Cardiac fibroblast (primary cell): ENCODE measurements around the gene WDR44.

Experiments
- DNase-seq, 2 donors: peaks; one replicate each; pipeline versions ENCODE4 v3.0.0 to v3.0.0-alpha.2; 2010; ENCODE audit warnings: low read depth in 2 of 2
- H3K4me3 ChIP-seq, 2 donors: replicated peaks in 1 of 2; 1 replicate in 1 of 2; 2 replicates in 1 of 2; pipeline ENCODE4 v1.5.1; 2011; ENCODE audit warnings: low read depth in 2 of 2, low read length in 2 of 2, mild to moderate bottlenecking in 2 of 2, moderate library complexity in 1 of 2
- TF ChIP-seq, protein P1 (sequence below): IDR thresholded peaks from one replicate; pipeline ENCODE4 v1.5.1; 2011; ENCODE audit warnings: low read depth, mild to moderate bottlenecking, low read length, inconsistent platforms

The WDR44 gene

DNA sequence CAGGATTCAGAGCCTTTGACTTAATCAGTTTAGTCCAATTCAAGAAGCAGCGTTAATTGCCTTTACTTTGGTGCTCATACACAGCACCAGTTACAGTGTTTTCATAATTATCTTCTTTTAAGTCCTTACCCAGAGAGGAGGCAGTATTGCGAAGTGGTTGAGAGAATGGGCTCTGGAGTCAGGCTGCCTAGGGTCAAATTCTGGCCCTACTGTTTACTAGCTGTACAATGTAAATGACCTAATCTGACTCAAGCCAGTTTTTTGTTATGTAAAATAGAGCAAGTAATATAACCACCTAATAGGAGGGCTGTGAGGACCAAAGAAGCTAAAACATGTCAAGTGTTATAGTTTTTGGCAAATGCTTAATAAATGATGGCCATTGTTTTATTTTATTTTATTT is 27.6 kb downstream of the WDR44 start:
- no peak overlapping the region for H3K4me3 ChIP-seq
- TF ChIP-seq, protein P1, sequence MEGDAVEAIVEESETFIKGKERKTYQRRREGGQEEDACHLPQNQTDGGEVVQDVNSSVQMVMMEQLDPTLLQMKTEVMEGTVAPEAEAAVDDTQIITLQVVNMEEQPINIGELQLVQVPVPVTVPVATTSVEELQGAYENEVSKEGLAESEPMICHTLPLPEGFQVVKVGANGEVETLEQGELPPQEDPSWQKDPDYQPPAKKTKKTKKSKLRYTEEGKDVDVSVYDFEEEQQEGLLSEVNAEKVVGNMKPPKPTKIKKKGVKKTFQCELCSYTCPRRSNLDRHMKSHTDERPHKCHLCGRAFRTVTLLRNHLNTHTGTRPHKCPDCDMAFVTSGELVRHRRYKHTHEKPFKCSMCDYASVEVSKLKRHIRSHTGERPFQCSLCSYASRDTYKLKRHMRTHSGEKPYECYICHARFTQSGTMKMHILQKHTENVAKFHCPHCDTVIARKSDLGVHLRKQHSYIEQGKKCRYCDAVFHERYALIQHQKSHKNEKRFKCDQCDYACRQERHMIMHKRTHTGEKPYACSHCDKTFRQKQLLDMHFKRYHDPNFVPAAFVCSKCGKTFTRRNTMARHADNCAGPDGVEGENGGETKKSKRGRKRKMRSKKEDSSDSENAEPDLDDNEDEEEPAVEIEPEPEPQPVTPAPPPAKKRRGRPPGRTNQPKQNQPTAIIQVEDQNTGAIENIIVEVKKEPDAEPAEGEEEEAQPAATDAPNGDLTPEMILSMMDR = no peak
- DNase-seq = peak; percentile 16 to 23

DNA sequence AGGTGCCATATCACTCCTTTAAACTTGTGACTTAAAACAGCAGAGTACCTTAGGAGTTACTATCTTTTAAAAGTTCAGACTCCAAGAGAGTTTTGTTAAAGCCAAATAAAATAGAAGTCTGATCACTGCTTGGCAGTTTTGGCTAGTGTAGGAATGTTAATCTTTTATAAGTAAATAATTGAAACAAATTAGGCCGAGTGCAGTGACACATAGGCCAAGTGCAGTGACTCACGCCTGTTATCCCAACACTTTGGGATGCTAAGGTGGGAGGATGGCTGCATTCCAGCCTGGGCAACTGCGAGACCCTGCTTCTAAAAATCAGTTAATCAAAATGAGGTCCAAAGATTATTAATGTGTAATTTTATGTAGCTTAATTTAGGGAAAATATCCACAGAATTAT is 37.2 kb downstream of the WDR44 start:
- no peak overlapping the region for H3K4me3 ChIP-seq
- TF ChIP-seq, protein P1 = no peak
- peak in 1 of 2 donors; percentile 5 for DNase-seq

DNA sequence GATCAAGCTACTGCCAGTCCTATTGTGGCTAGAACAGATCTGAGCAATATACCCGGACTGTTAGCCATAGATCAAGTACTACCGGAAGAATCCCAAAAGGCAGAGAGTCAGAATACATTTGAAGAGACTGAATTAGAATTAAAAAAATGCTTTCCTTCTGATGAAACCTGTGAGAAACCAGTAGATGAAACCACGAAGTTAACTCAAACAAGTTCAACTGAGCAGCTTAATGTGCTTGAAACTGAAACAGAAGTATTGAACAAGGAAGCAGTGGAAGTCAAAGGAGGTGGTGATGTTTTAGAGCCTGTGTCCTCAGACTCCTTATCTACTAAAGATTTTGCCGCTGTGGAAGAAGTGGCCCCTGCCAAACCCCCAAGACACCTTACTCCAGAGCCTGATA is 46.8 kb downstream of the WDR44 start:
- DNase-seq = no peak
- TF ChIP-seq, protein P1 = no peak
- no peak overlapping the region for H3K4me3 ChIP-seq

DNA sequence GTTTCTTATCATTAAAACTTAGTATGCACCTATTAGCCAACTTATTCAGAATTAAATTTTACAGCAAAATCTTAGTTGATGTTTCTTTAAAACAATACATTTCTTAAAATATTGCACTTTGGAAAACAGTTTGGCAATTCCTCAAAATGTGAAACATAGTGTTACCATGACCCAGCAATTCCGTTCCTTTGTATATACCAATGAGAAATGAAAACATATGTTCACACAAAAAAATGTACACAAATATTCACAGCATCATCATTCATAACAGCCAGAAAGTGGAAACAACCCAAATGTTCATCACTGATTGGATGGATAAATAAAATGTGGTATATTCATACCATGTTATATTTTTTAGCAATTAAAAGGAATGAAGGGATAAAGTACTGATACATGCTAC is 50.2 kb downstream of the WDR44 start:
- H3K4me3 ChIP-seq = no peak overlapping the region
- TF ChIP-seq, protein P1 = no peak
- DNase-seq = no peak

DNA sequence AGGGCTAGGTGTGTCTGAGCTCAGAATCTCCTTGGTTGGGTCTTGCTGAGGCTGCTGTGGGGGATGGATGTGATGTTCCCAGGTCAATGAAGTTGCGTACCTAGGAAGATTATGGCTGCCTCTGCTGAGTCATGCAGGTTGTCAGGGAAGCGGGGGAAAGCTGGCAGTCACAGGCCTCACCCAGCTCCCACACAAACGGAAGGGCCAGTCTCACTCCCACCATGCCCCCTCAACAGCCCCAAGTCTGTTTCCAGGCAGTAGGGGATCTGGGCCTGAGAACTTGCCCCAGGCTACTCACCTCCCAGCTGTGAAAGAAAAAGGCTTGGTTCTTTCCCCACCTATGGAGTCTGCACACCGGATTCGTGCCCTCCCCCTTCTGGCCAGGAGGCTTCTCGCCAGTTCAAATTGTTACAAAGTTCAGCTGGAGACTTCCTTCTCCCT is 72.9 kb downstream of the WDR44 start:
- DNase-seq = peak in 1 of 2 donors; percentile 2
- TF ChIP-seq, protein P1 = no peak
- H3K4me3 ChIP-seq = no peak overlapping the region

DNA sequence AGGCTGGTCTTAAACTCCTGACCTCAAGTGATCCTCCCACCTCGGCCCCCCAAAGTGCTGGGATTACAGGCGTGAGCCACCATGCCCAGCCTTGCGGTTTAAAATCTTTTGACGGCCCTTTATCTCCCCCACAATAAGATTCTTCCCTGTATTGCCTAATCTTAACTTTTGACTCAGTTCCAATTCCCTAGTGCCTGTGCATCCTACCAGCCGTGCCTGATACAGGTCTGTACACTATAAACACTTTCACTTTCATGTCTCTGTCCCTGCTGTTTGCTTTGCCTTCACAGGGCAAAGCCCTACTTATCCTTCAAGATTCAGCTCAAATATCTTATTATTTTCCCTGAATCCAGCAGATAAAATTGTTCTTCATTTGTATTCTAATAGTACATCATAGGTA is 74.6 kb downstream of the WDR44 start:
- no peak overlapping the region for H3K4me3 ChIP-seq
- TF ChIP-seq, protein P1 = no peak
- DNase-seq = peak; percentile 55 to 63

DNA sequence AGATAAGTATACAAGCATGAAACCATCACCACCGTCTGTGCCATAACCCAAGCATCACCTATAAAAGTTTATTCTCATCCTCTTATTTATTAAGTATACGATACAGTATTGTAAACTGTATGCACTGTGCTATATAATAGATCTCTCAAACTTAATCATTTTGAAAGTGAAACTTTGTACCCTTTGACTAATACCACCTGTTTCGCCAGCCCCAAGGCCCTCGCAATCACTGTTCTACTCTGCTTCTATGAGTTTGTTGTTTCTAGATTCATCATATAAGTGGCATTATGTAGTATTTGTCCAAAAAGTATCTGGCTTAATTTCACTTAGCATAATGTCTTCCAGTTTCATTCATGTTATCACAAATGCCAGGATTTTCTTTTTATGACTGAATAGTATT is 77.7 kb downstream of the WDR44 start:
- TF ChIP-seq, protein P1 = no peak
- DNase-seq = no peak
- no peak overlapping the region for H3K4me3 ChIP-seq
